Ishikawa (cell line): ENCODE data around the gene GALT.

Source experiments
- CEBPB ChIP-seq: IDR thresholded peaks from 2 replicates; pipeline ENCODE4 v1.6.1; 2012
- CREB1 ChIP-seq: IDR thresholded peaks from 2 replicates; pipeline ENCODE4 v1.6.1; 2012; ENCODE audit warnings: low read depth
- EGR1 ChIP-seq: IDR thresholded peaks from 2 replicates; pipeline ENCODE4 v1.6.1; 2012
- EP300 ChIP-seq: IDR thresholded peaks from 2 replicates; pipeline ENCODE4 v1.6.1; 2012; ENCODE audit warnings: borderline replicate concordance
- FOXM1 ChIP-seq: IDR thresholded peaks from 2 replicates; pipeline ENCODE4 v1.6.1; 2012; ENCODE audit warnings: low read depth, borderline replicate concordance
- NFIC ChIP-seq: IDR thresholded peaks from 2 replicates; pipeline ENCODE4 v1.6.1; 2012
- RAD21 ChIP-seq: IDR thresholded peaks from 2 replicates; pipeline ENCODE4 v1.6.1; 2012; ENCODE audit warnings: low read depth
- REST ChIP-seq: IDR thresholded peaks from 2 replicates; pipeline ENCODE4 v1.6.1; 2012; ENCODE audit warnings: low read depth, mild to moderate bottlenecking
- TAF1 ChIP-seq: IDR thresholded peaks from 2 replicates; pipeline ENCODE4 v1.6.1; 2012; ENCODE audit warnings: low read depth, mild to moderate bottlenecking
- TCF12 ChIP-seq: IDR thresholded peaks from 2 replicates; pipeline ENCODE4 v1.6.1; 2012; ENCODE audit warnings: low read depth
- TEAD4 ChIP-seq: IDR thresholded peaks from 2 replicates; pipeline ENCODE4 v1.6.1; 2012
- YY1 ChIP-seq: IDR thresholded peaks from 2 replicates; pipeline ENCODE4 v1.6.1; 2012; ENCODE audit warnings: low read depth
- ZBTB7A ChIP-seq: IDR thresholded peaks from 2 replicates; pipeline ENCODE4 v1.6.1; 2012; ENCODE audit warnings: low read depth
- TF ChIP-seq, protein P1 (sequence below): IDR thresholded peaks from 2 replicates; pipeline ENCODE4 v1.6.1; 2012
- TF ChIP-seq, protein P2 (sequence below): IDR thresholded peaks from 2 replicates; pipeline ENCODE4 v1.6.1; 2012

GALT gene

DNA sequence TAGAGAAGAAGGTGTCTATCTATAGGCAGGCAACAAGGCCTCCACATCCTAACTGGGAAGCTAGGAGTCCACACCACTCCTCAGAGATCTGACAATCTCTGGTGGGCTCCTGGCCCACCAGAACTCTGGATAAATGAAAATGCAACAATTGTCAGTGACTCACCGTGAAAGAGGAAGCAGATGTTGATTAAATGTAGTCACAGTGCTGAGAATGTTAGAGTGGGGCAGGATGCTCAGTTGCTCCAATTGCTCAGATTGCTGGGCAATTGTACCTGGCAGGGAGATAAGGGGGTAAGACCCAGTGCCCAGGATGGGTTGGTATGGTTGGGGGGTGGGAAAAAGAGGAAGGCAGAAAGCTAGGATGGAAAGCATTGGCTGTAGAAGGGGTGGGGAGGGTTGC is 40.3 kb downstream of the GALT start:
- TF ChIP-seq EGR1 (no peak), CREB1 (no peak), FOXM1 (no peak), TEAD4 (no peak), TAF1 (no peak), CEBPB (no peak), YY1 (no peak), RAD21 (no peak), TCF12 (no peak), NFIC (no peak), REST (no peak), ZBTB7A (no peak), EP300 (no peak)
- TF ChIP-seq, protein P1, sequence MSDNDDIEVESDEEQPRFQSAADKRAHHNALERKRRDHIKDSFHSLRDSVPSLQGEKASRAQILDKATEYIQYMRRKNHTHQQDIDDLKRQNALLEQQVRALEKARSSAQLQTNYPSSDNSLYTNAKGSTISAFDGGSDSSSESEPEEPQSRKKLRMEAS = no peak
- TF ChIP-seq, protein P2, sequence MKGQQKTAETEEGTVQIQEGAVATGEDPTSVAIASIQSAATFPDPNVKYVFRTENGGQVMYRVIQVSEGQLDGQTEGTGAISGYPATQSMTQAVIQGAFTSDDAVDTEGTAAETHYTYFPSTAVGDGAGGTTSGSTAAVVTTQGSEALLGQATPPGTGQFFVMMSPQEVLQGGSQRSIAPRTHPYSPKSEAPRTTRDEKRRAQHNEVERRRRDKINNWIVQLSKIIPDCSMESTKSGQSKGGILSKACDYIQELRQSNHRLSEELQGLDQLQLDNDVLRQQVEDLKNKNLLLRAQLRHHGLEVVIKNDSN = no peak

DNA sequence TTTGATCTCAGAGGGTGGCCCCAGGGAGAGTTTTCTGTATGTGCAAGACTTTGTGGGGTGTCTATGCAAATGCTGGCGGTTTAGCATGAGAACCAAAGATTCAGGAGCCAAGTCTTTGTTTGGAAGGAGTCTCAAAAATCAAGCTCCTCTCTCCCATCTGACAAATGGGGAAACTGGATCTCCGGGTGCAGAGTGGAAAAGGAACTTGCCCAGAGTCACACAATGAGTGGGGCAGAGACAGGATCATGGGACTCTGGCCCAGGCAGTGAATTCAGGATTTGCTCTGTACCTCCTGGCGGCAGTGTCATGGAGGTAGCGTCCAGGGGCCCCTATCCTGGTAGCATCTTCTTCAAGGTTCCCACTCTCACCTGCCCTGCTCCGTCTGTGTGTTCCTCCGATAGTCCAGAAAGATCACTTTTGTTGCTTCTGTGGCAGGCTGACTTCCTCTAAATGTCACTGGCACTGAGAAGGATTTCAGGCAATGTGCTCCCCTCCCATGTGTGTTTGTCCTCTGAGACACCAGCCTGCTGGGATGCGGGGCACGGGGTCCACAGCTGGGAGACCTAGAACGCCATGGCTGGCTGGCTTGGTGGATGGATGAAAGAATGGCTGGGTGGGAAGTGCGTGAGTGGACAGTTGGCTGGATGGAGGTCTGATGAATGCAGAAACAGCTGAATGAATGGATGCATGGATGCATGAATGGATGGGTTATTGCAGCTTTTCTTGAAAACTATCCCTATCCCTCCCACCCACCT is 41.0 kb downstream of the GALT start:
- TF ChIP-seq CREB1 (no peak), CEBPB (no peak), EP300 (no peak), ZBTB7A (no peak), FOXM1 (no peak)
- TF ChIP-seq, protein P2 = no peak

- no peak for TF ChIP-seq NFIC
- no peak for TF ChIP-seq FOXM1
Measured at GRCh38 chr9:34688329-34689115, 42.0 kb downstream of the GALT start.

- no peak for TF ChIP-seq REST
- TF ChIP-seq TEAD4 = no peak
- TF ChIP-seq TCF12 = no peak
- no peak for TF ChIP-seq NFIC
- TF ChIP-seq CEBPB = no peak
- no peak for TF ChIP-seq RAD21
- no peak for TF ChIP-seq EP300
- TF ChIP-seq ZBTB7A = no peak
- TF ChIP-seq CREB1 = no peak
- TF ChIP-seq EGR1 = no peak
- TF ChIP-seq, protein P2 = no peak
- no peak for TF ChIP-seq YY1
- TF ChIP-seq TAF1 = no peak
- no peak for TF ChIP-seq FOXM1
- TF ChIP-seq, protein P1 = no peak
Measured at GRCh38 chr9:34689116-34689470, 42.6 kb downstream of the GALT start.

GRCh38 chr9:34689512-34689911 is 43.0 kb downstream of the GALT start:
- TF ChIP-seq CREB1 (no peak), CEBPB (no peak), TEAD4 (no peak), NFIC (no peak), FOXM1 (no peak), REST (no peak), EP300 (no peak), RAD21 (no peak), YY1 (no peak), TAF1 (no peak)
- TF ChIP-seq, protein P1 = no peak
- TF ChIP-seq, protein P2 = no peak
